HAP-1 (cell line): ENCODE results near the gene MEIS1.

Experiments
- DNase-seq, 2 experiments: peaks; one replicate each; pipeline ENCODE4 v3.0.0-alpha.2; 2016 to 2020; ENCODE audit warnings: low spot score in 2 of 2
- H3K27me3 ChIP-seq: fragments of 250-450 bp; sonication (Bioruptor Pico); 2 replicates; pipeline ENCODE4 v1.5.1; 2020; ENCODE audit warnings: low read depth, mild to moderate bottlenecking, moderate library complexity
- H3K36me3 ChIP-seq: fragments of 250-450 bp; sonication (Bioruptor Pico); replicated peaks from 2 replicates; pipeline ENCODE4 v1.5.1; 2020; ENCODE audit warnings: mild to moderate bottlenecking
- H3K4me1 ChIP-seq: fragments of 250-450 bp; sonication (Bioruptor Pico); 2 replicates; pipeline ENCODE4 v1.5.1; 2020; ENCODE audit warnings: mild to moderate bottlenecking
- H3K4me3 ChIP-seq: fragments of 250-450 bp; sonication (Bioruptor Pico); 2 replicates; pipeline ENCODE4 v1.5.1; 2020; ENCODE audit warnings: mild to moderate bottlenecking, moderate library complexity
- H3K9me3 ChIP-seq: fragments of 250-450 bp; sonication (Bioruptor Pico); 2 replicates; pipeline ENCODE4 v1.5.1; 2020; ENCODE audit warnings: mild to moderate bottlenecking, moderate library complexity
- in situ Hi-C: fragments of 300-500 bp; cut with MboI; formaldehyde crosslinking; loops from 3 replicates; pipeline ENCODE4 v1.14.3; 2020; ENCODE audit warnings: low sequenced_read_pairs, inconsistent platforms, mixed read lengths

MEIS1 gene

GRCh38 chr2:66426244-66427111, 8.4 kb upstream of the MEIS1 start:
- H3K27me3 ChIP-seq = peaks cover 71% of the 10 kb centered on the region
- no peak overlapping the region for H3K4me3 ChIP-seq
- in situ Hi-C loops = loop anchor here (5.0 to 25.0 kb wide), 4 partner anchors 151 to 1036 kb away; no protein-coding TSS in a partner anchor
- no peaks in the 10 kb centered on the region for H3K36me3 ChIP-seq
- no peaks in the 10 kb centered on the region for H3K9me3 ChIP-seq
- no peak for DNase-seq
- H3K4me1 ChIP-seq = no peaks in the 10 kb centered on the region

- H3K36me3 ChIP-seq = no peaks in the 10 kb centered on the region
- H3K9me3 ChIP-seq = no peaks in the 10 kb centered on the region
- no peak overlapping the region for H3K4me3 ChIP-seq
- in situ Hi-C loops = loop anchor here (5.0 to 25.0 kb wide), 4 partner anchors 150 to 1035 kb away; no protein-coding TSS in a partner anchor
- no peaks in the 10 kb centered on the region for H3K4me1 ChIP-seq
- DNase-seq = no peak
- peaks cover 65% of the 10 kb centered on the region for H3K27me3 ChIP-seq
Measured at GRCh38 chr2:66427300-66427699, 7.6 kb upstream of the MEIS1 start.

GRCh38 chr2:66428986-66429612, 5.8 kb upstream of the MEIS1 start:
- Histone ChIP-seq H3K36me3 (no peaks in the 10 kb centered on the region), H3K4me3 (no peak overlapping the region), H3K27me3 (peaks cover 48% of the 10 kb centered on the region), H3K4me1 (no peaks in the 10 kb centered on the region), H3K9me3 (no peaks in the 10 kb centered on the region)
- in situ Hi-C loops = loop anchor here (5.0 to 25.0 kb wide), 4 partner anchors 148 to 1033 kb away; no protein-coding TSS in a partner anchor
- peak; percentile 49 to 70 for DNase-seq

- in situ Hi-C loops = loop anchor here (5.0 to 25.0 kb wide), 4 partner anchors 147 to 1032 kb away; no protein-coding TSS in a partner anchor
- no peaks in the 10 kb centered on the region for H3K9me3 ChIP-seq
- H3K36me3 ChIP-seq = no peaks in the 10 kb centered on the region
- DNase-seq = no peak
- peaks cover 40% of the 10 kb centered on the region for H3K27me3 ChIP-seq
- no peak overlapping the region for H3K4me3 ChIP-seq
- no peaks in the 10 kb centered on the region for H3K4me1 ChIP-seq
Measured at GRCh38 chr2:66429693-66430504, 5.0 kb upstream of the MEIS1 start.

- H3K27me3 ChIP-seq = peaks cover 32% of the 10 kb centered on the region
- no peak for DNase-seq
- in situ Hi-C loops = loop anchor here (25.0 kb wide), 3 partner anchors 257 to 1032 kb away; no protein-coding TSS in a partner anchor
- no peak overlapping the region for H3K4me3 ChIP-seq
- H3K36me3 ChIP-seq = no peaks in the 10 kb centered on the region
- H3K4me1 ChIP-seq = no peaks in the 10 kb centered on the region
- no peaks in the 10 kb centered on the region for H3K9me3 ChIP-seq
Measured at GRCh38 chr2:66430505-66431273, 4.2 kb upstream of the MEIS1 start.

- H3K4me3 ChIP-seq = no peak overlapping the region
- in situ Hi-C loops = loop anchor here (25.0 kb wide), 3 partner anchors 256 to 1031 kb away; no protein-coding TSS in a partner anchor
- no peaks in the 10 kb centered on the region for H3K9me3 ChIP-seq
- H3K36me3 ChIP-seq = no peaks in the 10 kb centered on the region
- H3K27me3 ChIP-seq = peaks cover 26% of the 10 kb centered on the region
- DNase-seq = no peak
- no peaks in the 10 kb centered on the region for H3K4me1 ChIP-seq
Measured at GRCh38 chr2:66431274-66431642, 3.7 kb upstream of the MEIS1 start.

- H3K9me3 ChIP-seq = no peaks in the 10 kb centered on the region
- H3K27me3 ChIP-seq = peaks cover 19% of the 10 kb centered on the region
- H3K36me3 ChIP-seq = no peaks in the 10 kb centered on the region
- in situ Hi-C loops = loop anchor here (25.0 kb wide), 3 partner anchors 255 to 1030 kb away; no protein-coding TSS in a partner anchor
- DNase-seq = no peak
- no peak overlapping the region for H3K4me3 ChIP-seq
- no peaks in the 10 kb centered on the region for H3K4me1 ChIP-seq
Measured at GRCh38 chr2:66431846-66432587, 2.9 kb upstream of the MEIS1 start.

GRCh38 chr2:66432801-66433694, 1.9 kb upstream of the MEIS1 start:
- peak; percentile 94 to 95 for DNase-seq
- Histone ChIP-seq H3K27me3 (peaks cover 8% of the 10 kb centered on the region), H3K9me3 (no peaks in the 10 kb centered on the region), H3K4me1 (no peaks in the 10 kb centered on the region), H3K36me3 (peaks cover 3% of the 10 kb centered on the region), H3K4me3 (peak overlapping the region; percentile 58)
- in situ Hi-C loops = loop anchor here (25.0 kb wide), 3 partner anchors 254 to 1029 kb away; no protein-coding TSS in a partner anchor

- in situ Hi-C loops = loop anchor here (25.0 kb wide), 3 partner anchors 254 to 1029 kb away; no protein-coding TSS in a partner anchor
- peak overlapping the region; percentile 58 for H3K4me3 ChIP-seq
- H3K36me3 ChIP-seq = peaks cover 3% of the 10 kb centered on the region
- H3K4me1 ChIP-seq = no peaks in the 10 kb centered on the region
- no peaks in the 10 kb centered on the region for H3K9me3 ChIP-seq
- no peak for DNase-seq
- peaks cover 3% of the 10 kb centered on the region for H3K27me3 ChIP-seq
Measured at GRCh38 chr2:66433695-66433944, 1.3 kb upstream of the MEIS1 start.

- in situ Hi-C loops = loop anchor here (25.0 kb wide), 3 partner anchors 253 to 1028 kb away; no protein-coding TSS in a partner anchor
- no peaks in the 10 kb centered on the region for H3K27me3 ChIP-seq
Measured at GRCh38 chr2:66433945-66434678, 813 bp upstream of the MEIS1 start.

GRCh38 chr2:66435549-66435875, 587 bp downstream of the MEIS1 start:
- DNase-seq = no peak
- Histone ChIP-seq H3K4me1 (no peaks in the 10 kb centered on the region; the same call in 1 of the 2 replicates), H3K9me3 (no peaks in the 10 kb centered on the region), H3K27me3 (no peaks in the 10 kb centered on the region), H3K36me3 (peaks cover 6% of the 10 kb centered on the region), H3K4me3 (peak overlapping the region; percentile 58)
- in situ Hi-C loops = loop anchor here (25.0 kb wide), 3 partner anchors 252 to 1027 kb away; no protein-coding TSS in a partner anchor

More at GRCh38 chr2:66433945-66434678, 813 bp upstream of the MEIS1 start:
- Histone ChIP-seq H3K9me3 (no peaks in the 10 kb centered on the region), H3K4me3 (peak overlapping the region; percentile 58), H3K36me3 (peaks cover 4% of the 10 kb centered on the region), H3K4me1 (no peaks in the 10 kb centered on the region)
- DNase-seq = peak; percentile 68 to 76
